Measurements from ENCODE around the gene HHEX.
"Not testable (repeated sequence)": the region's sequence is repeated elsewhere in the genome, so short reads cannot be mapped to it uniquely, and the experiment has no call there.

The HHEX gene

DNA sequence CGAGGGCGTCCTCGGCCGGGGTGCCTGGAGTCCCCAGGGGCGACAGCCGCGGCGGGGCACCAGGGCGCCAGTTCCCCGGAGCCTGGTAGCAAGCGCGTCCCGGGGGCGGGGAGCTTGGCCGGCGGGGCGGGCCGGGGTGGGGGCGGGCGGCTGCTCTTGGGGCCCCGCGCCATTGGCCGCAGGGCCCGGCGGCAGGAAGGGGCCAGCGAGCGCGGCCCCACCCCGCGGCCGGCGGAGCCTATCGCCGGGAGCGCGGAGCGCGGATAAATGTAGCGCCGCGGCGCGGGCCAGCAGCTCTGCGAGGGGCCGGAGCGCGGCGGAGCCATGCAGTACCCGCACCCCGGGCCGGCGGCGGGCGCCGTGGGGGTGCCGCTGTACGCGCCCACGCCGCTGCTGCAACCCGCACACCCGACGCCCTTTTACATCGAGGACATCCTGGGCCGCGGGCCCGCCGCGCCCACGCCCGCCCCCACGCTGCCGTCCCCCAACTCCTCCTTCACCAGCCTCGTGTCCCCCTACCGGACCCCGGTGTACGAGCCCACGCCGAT is at the start of gene HHEX:
Gene HHEX, plus strand, starts transcription at position 293 of the 548 bp plus-strand sequence. Its CDS starts 32 bp downstream, at position 325.
- in situ Hi-C loops (cut with MboI; ENCODE audit: low sequenced_read_pairs), result no loop called here

GRCh38 chr10:92640107-92640506 is 49.6 kb upstream of the HHEX start:
- in situ Hi-C loops (cut with MboI; ENCODE audit: low sequenced_read_pairs), result no loop called here

GRCh38 chr10:92641492-92641891 is 48.3 kb upstream of the HHEX start:
- in situ Hi-C loops (cut with MboI; ENCODE audit: low sequenced_read_pairs), result no loop called here

DNA sequence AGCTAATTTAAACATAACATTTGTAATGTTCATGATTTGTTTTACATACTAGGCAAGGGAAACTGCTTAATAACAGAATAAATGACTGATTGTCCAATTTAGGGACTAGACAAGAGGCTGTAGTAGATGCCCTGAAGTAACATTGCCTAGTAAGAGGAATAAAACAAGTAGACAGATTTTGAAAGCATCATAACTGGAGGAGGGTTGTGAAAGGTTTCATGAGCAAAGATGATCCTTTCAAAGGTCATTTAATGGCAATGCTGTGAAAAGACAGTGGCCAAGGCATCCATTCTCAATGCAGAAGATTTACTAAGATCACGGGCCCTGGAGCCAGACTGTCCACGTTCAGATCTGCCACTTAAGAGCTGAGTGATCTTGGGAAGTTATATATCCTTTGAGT is 44.8 kb upstream of the HHEX start:
- in situ Hi-C loops (cut with MboI; ENCODE audit: low sequenced_read_pairs), result no loop called here

DNA sequence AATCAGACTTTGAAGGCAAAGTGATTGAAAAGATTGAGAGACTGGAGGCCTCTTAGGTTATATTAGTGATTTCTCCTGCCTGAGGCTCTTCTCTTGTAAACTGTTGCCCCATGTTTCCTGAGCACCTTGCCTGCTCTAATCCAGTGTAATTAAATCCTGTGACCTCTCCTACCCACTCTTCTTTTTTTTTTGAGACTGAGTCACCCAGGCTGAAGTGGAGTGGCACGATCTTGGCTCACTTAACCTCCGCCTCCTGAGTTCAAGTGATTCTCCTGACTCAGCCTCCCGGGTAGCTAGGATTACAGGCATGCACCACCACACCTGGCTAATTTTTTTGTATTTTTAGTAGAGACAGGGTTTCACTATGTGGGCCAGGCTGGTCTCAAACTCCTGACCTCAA is 38.9 kb upstream of the HHEX start:
- in situ Hi-C loops (cut with MboI; ENCODE audit: low sequenced_read_pairs), result not testable (repeated sequence)

GRCh38 chr10:92655426-92655825 is 34.3 kb upstream of the HHEX start:
- in situ Hi-C loops (cut with MboI; ENCODE audit: low sequenced_read_pairs), result no loop called here

DNA sequence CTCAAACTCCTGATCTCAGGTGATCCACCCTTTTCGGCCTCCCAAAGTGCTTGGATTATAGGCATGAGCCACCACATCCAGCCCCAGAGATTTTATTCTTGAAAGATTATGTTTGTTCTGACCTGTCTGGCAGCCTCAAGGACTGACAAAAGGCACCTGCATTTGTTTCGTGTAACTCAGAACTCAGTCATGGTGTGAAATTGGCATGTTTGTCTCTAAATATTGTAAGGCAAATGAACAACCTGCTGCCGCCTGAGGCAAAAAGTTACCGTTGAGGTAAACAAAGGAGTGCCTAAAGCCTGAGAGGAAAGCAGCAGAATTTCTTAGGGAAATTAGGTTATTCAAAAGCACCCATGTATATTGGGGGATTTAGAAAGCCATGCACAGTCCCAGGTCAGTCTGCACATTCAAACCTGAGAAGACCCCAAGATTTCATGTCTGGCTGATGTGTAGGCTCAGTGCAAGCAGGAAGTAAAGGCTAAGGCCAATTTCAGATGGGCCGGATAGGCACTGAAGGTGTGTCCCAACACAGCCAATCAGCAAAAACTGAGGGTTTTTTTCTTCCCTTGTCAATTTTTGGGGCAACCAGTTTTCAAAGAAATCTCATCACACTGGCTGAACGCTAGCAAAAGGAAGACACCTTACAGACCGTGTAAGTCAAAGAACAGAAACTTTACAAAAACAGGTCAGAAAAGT is 33.3 kb upstream of the HHEX start:
- in situ Hi-C loops (cut with MboI; ENCODE audit: low sequenced_read_pairs), result no loop called here

DNA sequence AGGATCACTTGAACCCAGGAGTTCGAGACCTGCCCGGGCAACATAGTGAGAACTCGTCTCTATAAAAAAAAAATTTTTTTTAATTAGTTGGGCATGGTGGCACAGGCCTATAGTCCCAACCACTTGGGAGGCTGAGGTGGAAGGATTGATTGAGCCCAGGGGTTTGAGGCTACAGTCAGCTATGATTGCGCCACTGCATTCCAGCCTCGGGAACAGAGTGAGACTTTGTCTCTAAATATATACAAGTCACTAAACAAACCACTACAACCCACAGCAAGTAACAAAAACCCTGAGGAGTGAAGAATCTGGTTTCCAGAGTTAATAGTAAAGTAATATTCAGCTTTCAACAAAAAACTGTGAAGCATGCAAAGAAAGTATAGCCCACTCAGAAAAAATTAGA is 32.7 kb upstream of the HHEX start:
- in situ Hi-C loops (cut with MboI; ENCODE audit: low sequenced_read_pairs), result no loop called here

- in situ Hi-C loops (cut with MboI; ENCODE audit: low sequenced_read_pairs), result no loop called here
Measured at GRCh38 chr10:92662848-92663247, 26.9 kb upstream of the HHEX start.

DNA sequence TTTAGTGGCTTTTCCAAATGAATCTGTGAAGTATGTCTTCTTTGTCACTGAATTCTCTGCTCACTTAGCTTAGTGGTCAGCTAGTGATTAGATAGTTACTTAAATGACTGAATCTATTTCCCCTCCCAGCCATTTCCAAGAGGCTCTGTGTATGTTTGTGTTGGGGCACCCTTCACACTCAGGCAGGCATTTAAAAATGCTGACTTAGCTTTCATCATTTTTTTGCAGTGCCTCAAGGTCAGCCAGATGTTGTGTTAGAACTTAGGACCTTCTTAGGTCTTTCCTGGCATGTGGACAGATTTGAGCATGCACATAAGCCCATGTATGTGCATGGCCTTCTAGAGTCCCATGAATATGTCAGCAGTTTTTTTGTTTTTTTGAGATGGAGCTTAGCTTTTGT is 25.4 kb upstream of the HHEX start:
- in situ Hi-C loops (cut with MboI; ENCODE audit: low sequenced_read_pairs), result no loop called here

DNA sequence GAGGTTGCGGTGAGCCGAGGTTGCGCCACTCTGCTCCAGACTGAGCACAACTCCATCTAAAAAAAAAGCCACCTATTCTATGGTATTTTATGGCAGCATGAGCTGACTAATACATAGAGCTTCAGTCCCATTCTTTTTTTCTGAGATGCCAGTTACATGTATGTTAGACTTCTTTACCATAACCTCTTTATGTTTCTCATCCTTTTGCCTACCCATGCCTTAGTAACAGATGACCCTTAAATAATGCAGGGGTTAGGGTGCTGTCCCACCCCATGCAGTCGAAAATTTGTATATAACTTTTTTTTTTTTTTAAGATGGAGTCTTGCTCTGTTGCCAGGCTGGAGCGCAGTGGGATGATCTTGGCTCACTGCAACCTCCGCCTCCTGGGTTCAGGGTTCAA is 22.7 kb upstream of the HHEX start:
- in situ Hi-C loops (cut with MboI; ENCODE audit: low sequenced_read_pairs), result no loop called here

GRCh38 chr10:92677708-92678107 is 12.0 kb upstream of the HHEX start:
- in situ Hi-C loops (cut with MboI; ENCODE audit: low sequenced_read_pairs), result no loop called here

- in situ Hi-C loops (cut with MboI; ENCODE audit: low sequenced_read_pairs), result no loop called here
Measured at GRCh38 chr10:92678206-92678605, 11.5 kb upstream of the HHEX start.

- in situ Hi-C loops (cut with MboI; ENCODE audit: low sequenced_read_pairs), result no loop called here
Measured at GRCh38 chr10:92681306-92681834, 8.4 kb upstream of the HHEX start.

GRCh38 chr10:92688573-92688926 is 1.2 kb upstream of the HHEX start:
- in situ Hi-C loops (cut with MboI; ENCODE audit: low sequenced_read_pairs), result no loop called here

DNA sequence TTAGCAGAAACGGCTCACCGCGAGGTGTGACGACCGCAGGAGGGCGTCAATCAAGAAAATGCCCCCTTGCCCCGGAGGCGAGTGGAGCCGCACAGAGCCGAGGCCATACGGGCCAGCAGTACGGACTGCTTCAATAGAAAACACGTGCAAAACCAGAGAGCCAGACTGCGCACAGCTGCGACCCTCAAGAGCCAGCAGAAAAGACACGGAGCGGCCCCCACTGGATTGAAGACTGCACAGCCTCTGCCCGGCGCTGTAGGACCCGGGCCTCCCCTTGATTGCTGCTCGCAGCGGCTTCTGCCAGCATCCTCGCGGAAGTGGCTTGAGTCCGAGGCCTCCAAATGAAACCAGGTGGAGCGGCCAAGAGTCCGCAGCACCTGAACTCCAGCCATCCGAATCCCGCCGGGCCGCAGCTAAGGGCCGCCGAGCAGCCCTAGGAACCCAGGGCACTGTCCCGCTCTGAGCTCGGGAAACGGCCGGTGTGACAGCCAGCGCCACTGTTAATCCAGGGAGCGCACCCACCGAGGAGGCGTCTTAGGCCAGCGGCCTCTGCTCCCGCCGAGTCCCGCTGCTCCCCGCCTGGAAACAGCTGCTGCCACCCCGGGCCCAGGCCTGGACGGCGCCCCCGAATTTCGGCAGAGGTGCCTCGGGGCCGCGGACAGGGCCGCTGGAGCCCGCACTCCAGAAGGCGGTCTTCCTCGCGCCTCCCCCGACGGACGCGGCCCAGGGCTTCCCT is 660 bp upstream of the HHEX start:
- in situ Hi-C loops (cut with MboI; ENCODE audit: low sequenced_read_pairs), result no loop called here

GRCh38 chr10:92690211-92690914 is 608 bp downstream of the HHEX start:
- in situ Hi-C loops (cut with MboI; ENCODE audit: low sequenced_read_pairs), result no loop called here

DNA sequence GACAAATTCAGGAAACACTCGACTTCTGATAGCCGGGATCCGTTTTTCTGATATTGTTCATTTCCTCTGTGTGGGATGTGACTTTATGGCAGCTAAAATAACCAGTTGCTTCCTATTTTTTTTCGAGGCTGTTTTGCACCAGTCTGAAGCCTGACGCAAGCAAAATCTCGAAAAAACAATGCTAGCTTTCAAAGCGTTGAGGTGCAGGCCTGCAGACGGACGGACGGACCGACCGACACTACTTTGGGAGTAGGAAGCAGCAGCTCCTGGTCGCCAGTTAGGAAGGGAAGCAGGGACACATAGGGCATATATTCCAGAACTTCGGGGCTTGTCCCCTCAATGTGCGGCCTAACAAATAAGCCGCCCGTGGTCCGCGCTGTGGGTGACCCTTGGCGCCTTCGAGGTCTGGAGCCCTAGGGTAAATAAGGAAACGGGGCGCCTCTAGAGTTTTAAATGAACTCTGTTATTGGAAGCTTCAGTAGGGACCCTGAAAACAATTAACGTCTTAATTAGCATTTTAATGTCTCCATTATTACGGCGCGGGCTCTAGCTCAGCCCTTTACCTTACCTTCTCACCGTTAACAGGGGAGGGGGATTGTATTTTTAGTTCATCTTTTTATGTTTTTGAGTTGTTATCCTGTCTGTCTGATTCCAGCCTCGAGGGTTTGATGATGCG is 1.3 kb downstream of the HHEX start:
- in situ Hi-C loops (cut with MboI; ENCODE audit: low sequenced_read_pairs), result no loop called here

DNA sequence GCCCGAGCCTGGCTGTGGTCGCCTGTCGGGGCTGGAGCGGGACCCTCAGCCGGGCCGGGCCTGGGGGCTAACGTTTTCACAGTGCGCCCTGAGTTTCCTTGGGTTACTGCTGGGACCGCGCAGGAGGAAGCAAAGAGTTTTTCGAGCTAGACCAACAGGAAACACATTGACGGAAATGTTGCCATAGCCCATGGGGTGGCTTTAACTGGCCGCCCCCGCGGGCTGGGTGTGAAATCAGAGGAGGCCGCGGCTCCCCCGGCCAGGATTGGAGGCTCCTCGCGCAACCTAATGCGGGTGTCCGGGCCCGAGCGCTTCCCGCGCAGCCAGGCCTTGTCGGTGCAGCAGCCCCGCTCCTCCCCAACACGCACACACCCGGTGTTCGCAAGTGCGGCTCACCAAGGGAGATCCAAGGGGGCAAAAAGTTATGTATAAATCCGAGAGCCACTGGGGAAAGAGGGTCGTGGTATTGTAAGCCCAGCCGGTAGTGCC is 1.9 kb downstream of the HHEX start:
- in situ Hi-C loops (cut with MboI; ENCODE audit: low sequenced_read_pairs), result no loop called here

- in situ Hi-C loops (cut with MboI; ENCODE audit: low sequenced_read_pairs), result no loop called here
Measured at GRCh38 chr10:92692080-92692671, 2.4 kb downstream of the HHEX start.

Data from HL-60/S4 (cell line).